HepG2 (cell line): ENCODE results near the gene STIP1. TPM values are rescaled to one million over a fixed set of nuclear protein-coding genes. Genes with fewer than 3 reads are reported as not detected.

Experiments
- ATAD3A ChIP-seq: sonication (generic); formaldehyde crosslinking; IDR thresholded peaks from 2 replicates; pipeline ENCODE4 v1.4.0; 2020; ENCODE audit warnings: missing genetic modification reagents
- ATF7-NPFF ChIP-seq: sonication (generic); formaldehyde crosslinking; IDR thresholded peaks from 2 replicates; pipeline ENCODE4 v1.8.1; 2023; ENCODE audit warnings: mild to moderate bottlenecking, low read depth, missing genetic modification reagents, moderate library complexity
- DR1 ChIP-seq: sonication (generic); formaldehyde crosslinking; IDR thresholded peaks from 2 replicates; pipeline ENCODE4 v1.8.0; 2021; ENCODE audit warnings: mild to moderate bottlenecking, missing genetic modification reagents, inconsistent platforms
- FOXP1 ChIP-seq, 2 experiments: fragments of 450-650 bp in 1 of 2; IDR thresholded peaks; 2 replicates each; pipeline ENCODE4 v1.6.1; 2017 to 2018; ENCODE audit warnings: antibody characterized with exemption in 1 of 2
- GABPA ChIP-seq, 2 experiments: IDR thresholded peaks; 2 replicates each; pipeline ENCODE4 v1.6.1; 2011 to 2016; ENCODE audit warnings: low read depth in 2 of 2, low read length in 1 of 2, missing biosample characterization in 1 of 2, missing genetic modification characterization in 1 of 2
- GATA4 ChIP-seq: sonication (generic); IDR thresholded peaks from 2 replicates; pipeline ENCODE4 v1.6.1; 2016; ENCODE audit warnings: antibody characterized with exemption, low read depth, borderline replicate concordance
- HNRNPK ChIP-seq: fragments of 200-400 bp; formaldehyde crosslinking; IDR thresholded peaks from 2 replicates; pipeline ENCODE4 v1.6.1; 2018; ENCODE audit warnings: low read length, low read depth, moderate library complexity, mild to moderate bottlenecking; ENCODE audit not compliant: poor library complexity, severe bottlenecking
- HNRNPUL1 ChIP-seq: fragments of 200-400 bp; formaldehyde crosslinking; IDR thresholded peaks from 2 replicates; pipeline ENCODE4 v1.6.1; 2017; ENCODE audit warnings: low read depth, mild to moderate bottlenecking, low read length, moderate library complexity
- KMT2A ChIP-seq: sonication (generic); formaldehyde crosslinking; IDR thresholded peaks from 2 replicates; pipeline ENCODE4 v1.4.0; 2020; ENCODE audit warnings: missing genetic modification reagents
- MBD4 ChIP-seq: IDR thresholded peaks from 2 replicates; pipeline ENCODE4 v1.6.1; 2012; ENCODE audit warnings: low read length, inconsistent platforms, borderline replicate concordance
- NFKB2 ChIP-seq: sonication (generic); formaldehyde crosslinking; IDR thresholded peaks from 2 replicates; pipeline ENCODE4 v1.4.0; 2020; ENCODE audit warnings: missing genetic modification reagents, borderline replicate concordance
- SAP130 ChIP-seq: IDR thresholded peaks from 2 replicates; pipeline ENCODE4 v1.6.1; 2016; ENCODE audit warnings: low read depth
- SP1 ChIP-seq, 2 experiments: fragments of 450-650 bp in 1 of 2; sonication (generic) in 1 of 2; formaldehyde crosslinking in 1 of 2; IDR thresholded peaks; 2 replicates each; pipeline versions ENCODE4 v1.4.0 to v1.6.1; 2016 to 2020; ENCODE audit warnings: missing genetic modification reagents in 1 of 2
- SP5 ChIP-seq: IDR thresholded peaks from 2 replicates; pipeline ENCODE4 v1.6.1; 2016; ENCODE audit warnings: low read depth, borderline replicate concordance
- ZBTB42 ChIP-seq: sonication (generic); formaldehyde crosslinking; IDR thresholded peaks from 2 replicates; pipeline ENCODE4 v1.5.0; 2020; ENCODE audit warnings: mild to moderate bottlenecking, missing genetic modification reagents
- ZNF232 ChIP-seq: sonication (generic); formaldehyde crosslinking; IDR thresholded peaks from 2 replicates; pipeline ENCODE4 v1.4.0; 2020; ENCODE audit warnings: missing genetic modification reagents, borderline replicate concordance
- ZNF296 ChIP-seq: sonication (generic); formaldehyde crosslinking; conservative IDR thresholded peaks from 2 replicates; pipeline ENCODE4 v1.5.0; 2020; ENCODE audit warnings: mild to moderate bottlenecking, missing genetic modification reagents
- ZNF629 ChIP-seq: sonication (generic); formaldehyde crosslinking; conservative IDR thresholded peaks from 2 replicates; pipeline ENCODE4 v1.5.0; 2020; ENCODE audit warnings: missing genetic modification reagents
- ZNF768 ChIP-seq: sonication (generic); formaldehyde crosslinking; IDR thresholded peaks from 2 replicates; pipeline ENCODE4 v1.4.0; 2020; ENCODE audit warnings: missing genetic modification reagents
- polyA plus RNA-seq, 8 experiments: library from polyadenylated mRNA; depleted of rRNA in 3 of 8; stranded (reverse) in 7 of 8; unstranded in 1 of 8; fragments of >200 nt; fragmentation: Illumina TruSeq in 4 of 8; extraction: Trizol in 4 of 8; gene quantifications; 2 replicates each; pipeline versions ENCODE4 v1.2.1 to v1.2.3, GENCODE V29; 2011 to 2016; ENCODE audit warnings: low read depth in 4 of 8, missing spikeins in 1 of 8, mixed read lengths in 1 of 8; ENCODE audit not compliant: insufficient read depth in 1 of 8
- total RNA-seq, 5 experiments: library from RNA; depleted of rRNA; stranded (reverse); fragments of >200 nt; fragmentation: Illumina TruSeq; extraction: Trizol; gene quantifications; 2 replicates each; pipeline ENCODE4 v1.2.3, GENCODE V29; 2016; ENCODE audit warnings: low read depth in 1 of 5
- TF ChIP-seq, protein P1 (sequence below): sonication (generic); formaldehyde crosslinking; conservative IDR thresholded peaks from 2 replicates; pipeline ENCODE4 v1.4.0; 2020; ENCODE audit warnings: mild to moderate bottlenecking, missing genetic modification reagents, moderate library complexity
- TF ChIP-seq, protein P2 (sequence below): sonication (generic); formaldehyde crosslinking; IDR thresholded peaks from 2 replicates; pipeline ENCODE4 v1.4.0; 2020; ENCODE audit warnings: mild to moderate bottlenecking, missing genetic modification reagents
- TF ChIP-seq, protein P3 (sequence below): IDR thresholded peaks from 2 replicates; pipeline ENCODE4 v1.6.1; 2018; ENCODE audit warnings: missing genetic modification reagents, mild to moderate bottlenecking, missing compliant biosample characterization

Gene STIP1
- total and polyA plus RNA-seq, 2 of the 13 experiments (the other 11 are each of a cell fraction or from before 2014, with no cell fraction given), result 81.1 to 217 TPM

DNA sequence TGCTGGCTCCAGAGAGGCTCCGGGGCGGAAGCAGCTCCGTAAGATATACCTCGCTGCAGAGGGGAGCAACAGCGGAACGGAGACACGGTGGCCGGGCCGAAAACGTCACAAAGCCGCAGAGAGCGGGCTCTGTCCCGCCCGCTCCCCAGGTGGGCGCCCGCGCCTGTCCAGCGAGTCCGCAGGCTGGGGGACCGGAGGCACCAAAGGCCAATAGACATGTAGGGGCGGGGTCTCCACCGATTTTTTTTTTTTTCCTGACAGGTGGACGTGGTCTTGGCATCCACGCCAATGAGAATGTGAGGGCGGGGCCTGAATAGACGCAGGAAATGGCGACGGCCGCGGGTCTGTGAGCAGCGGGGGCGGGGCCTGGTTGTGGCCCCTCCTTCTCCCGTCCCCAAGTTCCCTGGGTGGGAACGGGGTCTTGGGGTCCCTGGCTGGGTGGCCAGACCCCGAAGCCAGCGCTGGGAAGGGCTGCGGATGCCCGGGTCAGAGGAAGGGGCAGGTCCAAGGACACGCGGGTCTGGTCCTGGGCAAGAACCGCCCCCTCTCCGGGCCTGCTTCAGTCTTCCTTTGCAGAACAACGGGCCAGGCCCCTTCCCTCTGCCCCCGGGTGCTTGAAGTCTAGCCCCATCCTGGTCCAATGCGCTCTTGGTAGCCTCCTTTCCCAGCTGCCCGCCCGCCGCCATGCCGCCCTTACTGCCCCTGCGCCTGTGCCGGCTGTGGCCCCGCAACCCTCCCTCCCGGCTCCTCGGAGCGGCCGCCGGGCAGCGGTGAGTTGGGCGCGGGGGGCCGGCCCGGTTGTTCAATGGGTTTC is 44.4 kb downstream of the STIP1 start, which contains the start of gene DNAJC4 (continued):
- TF ChIP-seq ZNF768 (CRISPR knock-in tag) (no peak; the same call in 1 of the 2 replicates), GATA4 (0 out of 2 replicates have a peak, but pooled peaks have one; percentile 52), ZNF296 (CRISPR knock-in tag) (0 out of 2 replicates have a peak, but pooled peaks have one; percentile 23), SP1 (IDR thresholded peaks at IDR 0.05) (no peak), SP1 (CRISPR knock-in tag; IDR thresholded peaks at IDR 0.05) (peak; percentile 64), HNRNPUL1 (no peak), DR1 (CRISPR knock-in tag) (0 out of 2 replicates have a peak, but pooled peaks have one; percentile 25), ZBTB42 (CRISPR knock-in tag) (no peak), ATAD3A (CRISPR knock-in tag) (no peak), SAP130 (CRISPR knock-in tag) (peak; percentile 83), GABPA (IDR thresholded peaks at IDR 0.05; ENCODE audit: low read depth, low read length) (no peak), GABPA (CRISPR knock-in tag; IDR thresholded peaks at IDR 0.05; ENCODE audit: low read depth) (peak; percentile 79), HNRNPK (no peak), MBD4 (no peak), ZNF232 (CRISPR knock-in tag) (no peak), ATF7-NPFF (peak; percentile 50; the same call in 1 of the 2 replicates), ZNF629 (CRISPR knock-in tag) (no peak), KMT2A (CRISPR knock-in tag) (0 out of 2 replicates have a peak, but pooled peaks have one; percentile 32), SP5 (no peak; the same call in 1 of the 2 replicates), FOXP1 (IDR thresholded peaks at IDR 0.05) (no peak), FOXP1 (CRISPR knock-in tag; IDR thresholded peaks at IDR 0.05) (no peak), NFKB2 (CRISPR knock-in tag) (peak; percentile 38; the same call in 1 of the 2 replicates)
- TF ChIP-seq, protein P1, sequence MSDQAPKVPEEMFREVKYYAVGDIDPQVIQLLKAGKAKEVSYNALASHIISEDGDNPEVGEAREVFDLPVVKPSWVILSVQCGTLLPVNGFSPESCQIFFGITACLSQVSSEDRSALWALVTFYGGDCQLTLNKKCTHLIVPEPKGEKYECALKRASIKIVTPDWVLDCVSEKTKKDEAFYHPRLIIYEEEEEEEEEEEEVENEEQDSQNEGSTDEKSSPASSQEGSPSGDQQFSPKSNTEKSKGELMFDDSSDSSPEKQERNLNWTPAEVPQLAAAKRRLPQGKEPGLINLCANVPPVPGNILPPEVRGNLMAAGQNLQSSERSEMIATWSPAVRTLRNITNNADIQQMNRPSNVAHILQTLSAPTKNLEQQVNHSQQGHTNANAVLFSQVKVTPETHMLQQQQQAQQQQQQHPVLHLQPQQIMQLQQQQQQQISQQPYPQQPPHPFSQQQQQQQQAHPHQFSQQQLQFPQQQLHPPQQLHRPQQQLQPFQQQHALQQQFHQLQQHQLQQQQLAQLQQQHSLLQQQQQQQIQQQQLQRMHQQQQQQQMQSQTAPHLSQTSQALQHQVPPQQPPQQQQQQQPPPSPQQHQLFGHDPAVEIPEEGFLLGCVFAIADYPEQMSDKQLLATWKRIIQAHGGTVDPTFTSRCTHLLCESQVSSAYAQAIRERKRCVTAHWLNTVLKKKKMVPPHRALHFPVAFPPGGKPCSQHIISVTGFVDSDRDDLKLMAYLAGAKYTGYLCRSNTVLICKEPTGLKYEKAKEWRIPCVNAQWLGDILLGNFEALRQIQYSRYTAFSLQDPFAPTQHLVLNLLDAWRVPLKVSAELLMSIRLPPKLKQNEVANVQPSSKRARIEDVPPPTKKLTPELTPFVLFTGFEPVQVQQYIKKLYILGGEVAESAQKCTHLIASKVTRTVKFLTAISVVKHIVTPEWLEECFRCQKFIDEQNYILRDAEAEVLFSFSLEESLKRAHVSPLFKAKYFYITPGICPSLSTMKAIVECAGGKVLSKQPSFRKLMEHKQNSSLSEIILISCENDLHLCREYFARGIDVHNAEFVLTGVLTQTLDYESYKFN, result no peak; the same call in 1 of the 2 replicates
- TF ChIP-seq, protein P2, sequence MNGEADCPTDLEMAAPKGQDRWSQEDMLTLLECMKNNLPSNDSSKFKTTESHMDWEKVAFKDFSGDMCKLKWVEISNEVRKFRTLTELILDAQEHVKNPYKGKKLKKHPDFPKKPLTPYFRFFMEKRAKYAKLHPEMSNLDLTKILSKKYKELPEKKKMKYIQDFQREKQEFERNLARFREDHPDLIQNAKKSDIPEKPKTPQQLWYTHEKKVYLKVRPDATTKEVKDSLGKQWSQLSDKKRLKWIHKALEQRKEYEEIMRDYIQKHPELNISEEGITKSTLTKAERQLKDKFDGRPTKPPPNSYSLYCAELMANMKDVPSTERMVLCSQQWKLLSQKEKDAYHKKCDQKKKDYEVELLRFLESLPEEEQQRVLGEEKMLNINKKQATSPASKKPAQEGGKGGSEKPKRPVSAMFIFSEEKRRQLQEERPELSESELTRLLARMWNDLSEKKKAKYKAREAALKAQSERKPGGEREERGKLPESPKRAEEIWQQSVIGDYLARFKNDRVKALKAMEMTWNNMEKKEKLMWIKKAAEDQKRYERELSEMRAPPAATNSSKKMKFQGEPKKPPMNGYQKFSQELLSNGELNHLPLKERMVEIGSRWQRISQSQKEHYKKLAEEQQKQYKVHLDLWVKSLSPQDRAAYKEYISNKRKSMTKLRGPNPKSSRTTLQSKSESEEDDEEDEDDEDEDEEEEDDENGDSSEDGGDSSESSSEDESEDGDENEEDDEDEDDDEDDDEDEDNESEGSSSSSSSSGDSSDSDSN (CRISPR knock-in tag), result peak; percentile 58; the same call in 1 of the 2 replicates
- TF ChIP-seq, protein P3, sequence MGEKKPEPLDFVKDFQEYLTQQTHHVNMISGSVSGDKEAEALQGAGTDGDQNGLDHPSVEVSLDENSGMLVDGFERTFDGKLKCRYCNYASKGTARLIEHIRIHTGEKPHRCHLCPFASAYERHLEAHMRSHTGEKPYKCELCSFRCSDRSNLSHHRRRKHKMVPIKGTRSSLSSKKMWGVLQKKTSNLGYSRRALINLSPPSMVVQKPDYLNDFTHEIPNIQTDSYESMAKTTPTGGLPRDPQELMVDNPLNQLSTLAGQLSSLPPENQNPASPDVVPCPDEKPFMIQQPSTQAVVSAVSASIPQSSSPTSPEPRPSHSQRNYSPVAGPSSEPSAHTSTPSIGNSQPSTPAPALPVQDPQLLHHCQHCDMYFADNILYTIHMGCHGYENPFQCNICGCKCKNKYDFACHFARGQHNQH (CRISPR knock-in tag), result peak; percentile 69
